Keratinocyte (primary cell): ENCODE data around the gene AFMID.

Experiments
- EZH2 ChIP-seq: IDR thresholded peaks from one replicate; pipeline ENCODE4 v1.6.1; 2012; ENCODE audit warnings: inconsistent platforms, mild to moderate bottlenecking, low read length, moderate library complexity
- TF ChIP-seq, protein P1 (sequence below), 3 experiments: IDR thresholded peaks in 1 of 3; conservative IDR thresholded peaks in 1 of 3; optimal IDR thresholded peaks in 1 of 3; 2 replicates in 2 of 3; 3 replicates in 1 of 3; pipeline versions ENCODE3 to v1.5.1; 2011; ENCODE audit warnings: low read length in 3 of 3, mild to moderate bottlenecking in 3 of 3, moderate library complexity in 2 of 3, control low read depth in 1 of 3, inconsistent platforms in 1 of 3; ENCODE audit not compliant: insufficient read depth in 2 of 3; ENCODE audit errors: extremely low read depth in 1 of 3

DNA sequence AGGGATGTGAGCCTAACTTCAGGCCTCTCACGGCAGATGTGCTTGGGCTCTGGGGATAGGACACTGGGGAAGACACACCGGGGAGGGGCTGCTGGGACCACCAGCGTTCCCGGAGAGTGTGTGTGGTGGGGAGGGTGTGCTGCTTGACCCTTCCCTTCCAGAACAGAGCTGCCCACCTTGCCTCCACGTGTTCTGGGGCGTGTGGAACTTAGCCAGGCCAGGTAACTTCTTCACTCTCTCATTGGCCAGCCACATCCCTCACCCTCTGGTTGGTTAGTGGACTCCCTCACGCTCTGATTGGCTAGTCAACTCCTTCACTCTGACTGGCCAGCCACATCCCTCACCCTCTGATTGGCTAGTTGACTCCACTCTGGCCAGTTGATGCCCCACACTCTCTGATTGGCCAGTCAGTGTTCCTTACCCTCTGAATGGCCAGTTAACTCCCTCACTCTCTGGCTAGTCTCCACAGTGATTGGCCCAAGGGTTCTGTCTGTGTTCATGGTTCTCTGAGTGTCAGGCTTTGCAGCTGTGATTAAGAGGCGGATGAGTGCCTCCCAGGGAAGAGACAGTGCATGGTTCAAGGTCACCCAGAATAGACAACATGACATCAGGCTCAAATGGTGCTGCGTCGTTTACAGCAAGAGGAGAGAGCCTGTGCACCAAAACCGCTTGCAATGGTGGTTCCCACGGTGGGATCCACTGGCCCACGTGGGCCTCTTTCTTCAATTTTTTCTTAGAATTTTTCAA, 54.3 kb downstream of the AFMID start:
- TF ChIP-seq, protein P1, sequence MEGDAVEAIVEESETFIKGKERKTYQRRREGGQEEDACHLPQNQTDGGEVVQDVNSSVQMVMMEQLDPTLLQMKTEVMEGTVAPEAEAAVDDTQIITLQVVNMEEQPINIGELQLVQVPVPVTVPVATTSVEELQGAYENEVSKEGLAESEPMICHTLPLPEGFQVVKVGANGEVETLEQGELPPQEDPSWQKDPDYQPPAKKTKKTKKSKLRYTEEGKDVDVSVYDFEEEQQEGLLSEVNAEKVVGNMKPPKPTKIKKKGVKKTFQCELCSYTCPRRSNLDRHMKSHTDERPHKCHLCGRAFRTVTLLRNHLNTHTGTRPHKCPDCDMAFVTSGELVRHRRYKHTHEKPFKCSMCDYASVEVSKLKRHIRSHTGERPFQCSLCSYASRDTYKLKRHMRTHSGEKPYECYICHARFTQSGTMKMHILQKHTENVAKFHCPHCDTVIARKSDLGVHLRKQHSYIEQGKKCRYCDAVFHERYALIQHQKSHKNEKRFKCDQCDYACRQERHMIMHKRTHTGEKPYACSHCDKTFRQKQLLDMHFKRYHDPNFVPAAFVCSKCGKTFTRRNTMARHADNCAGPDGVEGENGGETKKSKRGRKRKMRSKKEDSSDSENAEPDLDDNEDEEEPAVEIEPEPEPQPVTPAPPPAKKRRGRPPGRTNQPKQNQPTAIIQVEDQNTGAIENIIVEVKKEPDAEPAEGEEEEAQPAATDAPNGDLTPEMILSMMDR (optimal IDR thresholded peaks at IDR 0.05 in 1 of 3, IDR thresholded peaks at IDR 0.05 in 1 of 3, conservative IDR thresholded peaks at IDR 0.05 in 1 of 3; ENCODE audit: extremely low read depth in 1 of 3, insufficient read depth in 2 of 3, low read length in 3 of 3) = no peak
- TF ChIP-seq EZH2 = no peak
